Measurements from ENCODE around the gene SLC6A13. TPM values are rescaled to one million over a fixed set of nuclear protein-coding genes. Genes with fewer than 3 reads are reported as not detected.

Gene SLC6A13
- total RNA-seq, 1 experiment from 2014 or later: 3.5 TPM

GRCh38 chr12:240566-240965 lies 22.1 kb downstream of the SLC6A13 start:
- CTCF ChIA-PET: no interaction called here
- no peaks in the 10 kb centered on the region for H3K36me3 Mint-ChIP-seq (ENCODE audit: insufficient read depth, unreplicated experiment)
- no TSS peak for BruUV-seq (replicated peaks)
- H3K4me1 Mint-ChIP-seq (ENCODE audit: low read depth, unreplicated experiment): no peaks in the 10 kb centered on the region
- no peak overlapping the region for H3K4me3 Mint-ChIP-seq (ENCODE audit: low read depth, unreplicated experiment)
- peaks cover 13% of the 10 kb centered on the region for H3K9me3 Mint-ChIP-seq (ENCODE audit: low read depth, unreplicated experiment)
- no peak for TF ChIP-seq CTCF (IDR thresholded peaks at IDR 0.05; ENCODE audit: unreplicated experiment)
- H3K27ac Mint-ChIP-seq (ENCODE audit: unreplicated experiment): no peak overlapping the region
- H3K27me3 Mint-ChIP-seq (ENCODE audit: unreplicated experiment): peaks cover 17% of the 10 kb centered on the region
- intact Hi-C loops (cut with micrococcal nuclease; ENCODE audit: unreplicated experiment): no loop called here
- no peak for DNase-seq

GRCh38 chr12:238736-239398 lies 23.8 kb downstream of the SLC6A13 start:
- peaks cover 13% of the 10 kb centered on the region for H3K9me3 Mint-ChIP-seq (ENCODE audit: low read depth, unreplicated experiment)
- H3K4me1 Mint-ChIP-seq (ENCODE audit: low read depth, unreplicated experiment): no peaks in the 10 kb centered on the region
- H3K4me3 Mint-ChIP-seq (ENCODE audit: low read depth, unreplicated experiment): no peak overlapping the region
- no peak overlapping the region for H3K27ac Mint-ChIP-seq (ENCODE audit: unreplicated experiment)
- no TSS peak for BruUV-seq (replicated peaks)
- no peak for TF ChIP-seq CTCF (IDR thresholded peaks at IDR 0.05; ENCODE audit: unreplicated experiment)
- CTCF ChIA-PET: no interaction called here
- intact Hi-C loops (cut with micrococcal nuclease; ENCODE audit: unreplicated experiment): no loop called here
- no peak for DNase-seq
- H3K27me3 Mint-ChIP-seq (ENCODE audit: unreplicated experiment): peaks cover 17% of the 10 kb centered on the region
- H3K36me3 Mint-ChIP-seq (ENCODE audit: insufficient read depth, unreplicated experiment): no peaks in the 10 kb centered on the region

GRCh38 chr12:238116-238515 lies 24.5 kb downstream of the SLC6A13 start:
- no peak for TF ChIP-seq CTCF (IDR thresholded peaks at IDR 0.05; ENCODE audit: unreplicated experiment)
- H3K27me3 Mint-ChIP-seq (ENCODE audit: unreplicated experiment): peaks cover 17% of the 10 kb centered on the region
- DNase-seq: no peak
- H3K27ac Mint-ChIP-seq (ENCODE audit: unreplicated experiment): no peak overlapping the region
- intact Hi-C loops (cut with micrococcal nuclease; ENCODE audit: unreplicated experiment): no loop called here
- no peaks in the 10 kb centered on the region for H3K4me1 Mint-ChIP-seq (ENCODE audit: low read depth, unreplicated experiment)
- BruUV-seq (replicated peaks): no TSS peak
- CTCF ChIA-PET: no interaction called here
- H3K4me3 Mint-ChIP-seq (ENCODE audit: low read depth, unreplicated experiment): no peak overlapping the region
- peaks cover 13% of the 10 kb centered on the region for H3K9me3 Mint-ChIP-seq (ENCODE audit: low read depth, unreplicated experiment)
- no peaks in the 10 kb centered on the region for H3K36me3 Mint-ChIP-seq (ENCODE audit: insufficient read depth, unreplicated experiment)

GRCh38 chr12:237026-237815 lies 25.4 kb downstream of the SLC6A13 start:
- BruUV-seq (replicated peaks): no TSS peak
- H3K27me3 Mint-ChIP-seq (ENCODE audit: unreplicated experiment): peaks cover 17% of the 10 kb centered on the region
- H3K4me1 Mint-ChIP-seq (ENCODE audit: low read depth, unreplicated experiment): no peaks in the 10 kb centered on the region
- H3K27ac Mint-ChIP-seq (ENCODE audit: unreplicated experiment): no peak overlapping the region
- DNase-seq: no peak
- CTCF ChIA-PET: no interaction called here
- intact Hi-C loops (cut with micrococcal nuclease; ENCODE audit: unreplicated experiment): no loop called here
- no peaks in the 10 kb centered on the region for H3K36me3 Mint-ChIP-seq (ENCODE audit: insufficient read depth, unreplicated experiment)
- H3K4me3 Mint-ChIP-seq (ENCODE audit: low read depth, unreplicated experiment): no peak overlapping the region
- no peak for TF ChIP-seq CTCF (IDR thresholded peaks at IDR 0.05; ENCODE audit: unreplicated experiment)
- H3K9me3 Mint-ChIP-seq (ENCODE audit: low read depth, unreplicated experiment): peaks cover 13% of the 10 kb centered on the region

All from Calu3 (cell line).